Jurkat, Clone E6-1 (cell line): ENCODE results near the gene EPHA1.
"Not testable (repeated sequence)": the region's sequence is repeated elsewhere in the genome, so short reads cannot be mapped to it uniquely, and the experiment has no call there.

ENCODE experiments used
- DNase-seq: peaks from one replicate; pipeline ENCODE4 v3.0.0-alpha.2; 2011; ENCODE audit warnings: low read depth, low spot score
- H3K4me3 ChIP-seq: 2 replicates; pipeline ENCODE4 v1.5.1; 2011; ENCODE audit warnings: mild to moderate bottlenecking, low read length, control low read depth, moderate library complexity

Gene EPHA1

GRCh38 chr7:143408252-143408685 is 387 bp downstream of the EPHA1 start:
- peak overlapping the region; percentile 48 for H3K4me3 ChIP-seq
- no peak for DNase-seq

- DNase-seq, result peak; percentile 69
- H3K4me3 ChIP-seq, result peak overlapping the region; percentile 48
Measured at GRCh38 chr7:143407287-143408251, 1.1 kb downstream of the EPHA1 start.

- no peak overlapping the region for H3K4me3 ChIP-seq
- DNase-seq, result no peak
Measured at GRCh38 chr7:143406002-143406357, 2.7 kb downstream of the EPHA1 start.

- H3K4me3 ChIP-seq, result no peak overlapping the region
- DNase-seq, result no peak
Measured at GRCh38 chr7:143405173-143406001, 3.3 kb downstream of the EPHA1 start.

GRCh38 chr7:143402233-143402632 is 6.4 kb downstream of the EPHA1 start:
- H3K4me3 ChIP-seq, DNase-seq: not testable (repeated sequence)

GRCh38 chr7:143401265-143401664 is 7.4 kb downstream of the EPHA1 start:
- DNase-seq, result no peak
- H3K4me3 ChIP-seq, result no peak overlapping the region

- DNase-seq, result no peak
- H3K4me3 ChIP-seq, result no peak overlapping the region
Measured at GRCh38 chr7:143399642-143400041, 9.0 kb downstream of the EPHA1 start.

GRCh38 chr7:143399151-143399550 is 9.5 kb downstream of the EPHA1 start:
- DNase-seq, result no peak
- no peak overlapping the region for H3K4me3 ChIP-seq

GRCh38 chr7:143398616-143399015 is 10.0 kb downstream of the EPHA1 start:
- DNase-seq, result no peak
- no peak overlapping the region for H3K4me3 ChIP-seq

- H3K4me3 ChIP-seq, result no peak overlapping the region
- no peak for DNase-seq
Measured at GRCh38 chr7:143397710-143398530, 10.7 kb downstream of the EPHA1 start.

GRCh38 chr7:143396625-143397556 is 11.8 kb downstream of the EPHA1 start:
- no peak overlapping the region for H3K4me3 ChIP-seq

GRCh38 chr7:143396182-143396581 is 12.5 kb downstream of the EPHA1 start:
- no peak overlapping the region for H3K4me3 ChIP-seq
- no peak for DNase-seq

More at GRCh38 chr7:143396625-143397556, 11.8 kb downstream of the EPHA1 start:
- DNase-seq, result no peak

GRCh38 chr7:143395187-143396149 is 13.2 kb downstream of the EPHA1 start:
- no peak for DNase-seq
- no peak overlapping the region for H3K4me3 ChIP-seq

- no peak overlapping the region for H3K4me3 ChIP-seq
- no peak for DNase-seq
Measured at GRCh38 chr7:143394777-143395176, 13.9 kb downstream of the EPHA1 start.

- no peak overlapping the region for H3K4me3 ChIP-seq
- no peak for DNase-seq
Measured at GRCh38 chr7:143394068-143394467, 14.6 kb downstream of the EPHA1 start.

- no peak for DNase-seq
- H3K4me3 ChIP-seq, result no peak overlapping the region
Measured at GRCh38 chr7:143393267-143394041, 15.2 kb downstream of the EPHA1 start.
